Ammon's horn (tissue), 1 donor: ENCODE measurements around the gene GTPBP10.
"Not testable (repeated sequence)": the region's sequence is repeated elsewhere in the genome, so short reads cannot be mapped to it uniquely, and the experiment has no call there.

Source experiments
- DNase-seq: peaks from one replicate; pipeline ENCODE4 v3.0.0-alpha.2; 2016; ENCODE audit warnings: low spot score

Gene GTPBP10

GRCh38 chr7:90346336-90347125 is at the start of gene GTPBP10:
Gene GTPBP10 (plus strand): TSS chr7:90346716. CDS start chr7:90346742, 26 bp downstream.
- DNase-seq = peak; percentile 96

GRCh38 chr7:90298145-90299038 is 48.1 kb upstream of the GTPBP10 start:
- peak; percentile 49 for DNase-seq

GRCh38 chr7:90303241-90303640 is 43.3 kb upstream of the GTPBP10 start:
- DNase-seq = no peak

GRCh38 chr7:90309872-90310271 is 36.6 kb upstream of the GTPBP10 start:
- no peak for DNase-seq

GRCh38 chr7:90311175-90311574 is 35.3 kb upstream of the GTPBP10 start:
- no peak for DNase-seq

GRCh38 chr7:90312745-90313144 is 33.8 kb upstream of the GTPBP10 start:
- peak; percentile 17 for DNase-seq

GRCh38 chr7:90313907-90314306 is 32.6 kb upstream of the GTPBP10 start:
- DNase-seq = no peak

GRCh38 chr7:90320014-90320413 is 26.5 kb upstream of the GTPBP10 start:
- no peak for DNase-seq

- no peak for DNase-seq
Observed at GRCh38 chr7:90320418-90320800, 26.1 kb upstream of the GTPBP10 start.

GRCh38 chr7:90320801-90321494 is 25.6 kb upstream of the GTPBP10 start, which contains the start of gene FAM237B:
Gene FAM237B (minus strand): TSS chr7:90321304. CDS start chr7:90319748, 1,556 bp downstream.
- DNase-seq = no peak

GRCh38 chr7:90322837-90323236 is 23.7 kb upstream of the GTPBP10 start:
- DNase-seq = no peak

GRCh38 chr7:90326500-90326899 is 20.0 kb upstream of the GTPBP10 start:
- DNase-seq = no peak

- no peak for DNase-seq
Observed at GRCh38 chr7:90334193-90334843, 12.2 kb upstream of the GTPBP10 start.

GRCh38 chr7:90334926-90335325 is 11.6 kb upstream of the GTPBP10 start:
- not testable (repeated sequence) for DNase-seq

- DNase-seq = no peak
Observed at GRCh38 chr7:90337106-90337505, 9.4 kb upstream of the GTPBP10 start.

GRCh38 chr7:90345016-90345415 is 1.5 kb upstream of the GTPBP10 start:
- DNase-seq = no peak

GRCh38 chr7:90345595-90346335 is 751 bp upstream of the GTPBP10 start:
- DNase-seq = peak; percentile 51

- DNase-seq = no peak
Observed at GRCh38 chr7:90347759-90348158, 1.2 kb downstream of the GTPBP10 start.

GRCh38 chr7:90349305-90349704 is 2.8 kb downstream of the GTPBP10 start:
- DNase-seq = no peak

- not testable (repeated sequence) for DNase-seq
Observed at GRCh38 chr7:90350032-90350431, 3.5 kb downstream of the GTPBP10 start.

- DNase-seq = no peak
Observed at GRCh38 chr7:90351987-90352386, 5.5 kb downstream of the GTPBP10 start.
